Left ventricle myocardium inferior (tissue), 1 donor: Measurements from ENCODE around the gene CACFD1. TPM values are rescaled to one million over a fixed set of nuclear protein-coding genes. Genes with fewer than 3 reads are reported as not detected.
A peak's percentile ranks its signal among the peaks of the same experiment; 100 is the strongest.

Experiments
- DNase-seq: peaks from one replicate; pipeline ENCODE4 v3.0.0-alpha.2; 2020
- H3K27ac ChIP-seq: fragments of 200-600 bp; replicated peaks from 2 replicates; pipeline ENCODE4 v1.8.0; 2021
- H3K27me3 ChIP-seq: fragments of 200-600 bp; 2 replicates; pipeline ENCODE4 v1.8.0; 2021; ENCODE audit warnings: low read depth
- H3K36me3 ChIP-seq: fragments of 200-600 bp; 2 replicates; pipeline ENCODE4 v1.8.0; 2021
- H3K4me1 ChIP-seq: fragments of 200-600 bp; 2 replicates; pipeline ENCODE4 v1.8.0; 2021
- H3K4me3 ChIP-seq: fragments of 200-600 bp; 2 replicates; pipeline ENCODE4 v1.8.0; 2021; ENCODE audit warnings: mild to moderate bottlenecking, moderate library complexity
- H3K9me3 ChIP-seq: fragments of 200-600 bp; replicated peaks from 2 replicates; pipeline ENCODE4 v1.8.0; 2021
- CTCF ChIP-seq: fragments of 200-600 bp; IDR thresholded peaks from 2 replicates; pipeline ENCODE4 v1.8.0; 2021; ENCODE audit warnings: antibody characterized with exemption, mild to moderate bottlenecking, borderline replicate concordance
- intact Hi-C: fragments of 100-400 bp; cut with micrococcal nuclease; formaldehyde crosslinking; loops from one replicate; pipeline ENCODE4 v1.11.0; 2022
- total RNA-seq: library from RNA; stranded (reverse); fragmentation: NEBNext Ultra II Directional; extraction: Animal tissue kit (Norgen Biotek cat#: 25700); gene quantifications from one replicate; pipeline ENCODE4 v1.2.1, GENCODE V29; 2021
- donor health status: DM: no; HTN: yes; CAD: no; lungs with severe emphysema.

The CACFD1 gene
- total RNA-seq, 1 donor from 2014 or later: 11.5 TPM

DNA sequence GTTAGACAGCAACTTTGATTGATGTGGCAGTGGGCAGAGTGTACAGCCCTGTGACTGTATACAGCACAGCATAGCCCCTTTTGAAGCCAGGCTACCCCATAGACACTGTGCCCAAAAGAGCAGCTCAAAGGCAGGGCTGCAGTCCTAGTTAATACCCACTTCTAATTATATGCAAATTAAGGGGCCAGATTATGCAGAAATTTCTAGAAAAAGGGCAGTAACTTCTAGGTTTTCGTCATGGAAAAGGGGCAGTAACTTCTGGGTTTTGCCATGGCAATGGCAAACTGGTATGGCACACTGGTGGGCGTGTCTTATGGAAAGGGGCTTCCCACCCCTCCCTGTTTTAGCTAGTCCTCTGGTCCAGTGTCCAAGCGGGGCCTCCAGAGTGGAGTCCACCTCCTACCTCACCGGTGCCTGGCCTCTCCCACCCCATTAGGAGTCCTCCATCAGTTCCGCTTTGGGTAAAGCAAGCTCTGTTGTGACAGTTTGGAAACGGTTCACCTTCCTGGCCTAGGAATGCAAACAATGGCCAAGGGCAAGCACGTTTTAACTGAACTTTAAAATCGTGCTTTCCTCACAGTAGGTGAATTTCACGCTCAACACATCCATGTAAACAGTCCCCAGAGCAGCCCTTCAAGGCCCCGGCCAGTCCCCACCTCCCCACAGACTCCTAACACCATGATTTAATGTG lies 32.0 kb upstream of the CACFD1 start:
- H3K9me3 ChIP-seq: no peaks in the 10 kb centered on the region
- H3K36me3 ChIP-seq: peaks cover 5% of the 10 kb centered on the region
- peaks cover 52% of the 10 kb centered on the region for H3K27me3 ChIP-seq
- TF ChIP-seq CTCF: no peak
- intact Hi-C loops: no loop called here
- H3K27ac ChIP-seq: no peak overlapping the region
- H3K4me3 ChIP-seq: peak overlapping the region; percentile 56
- DNase-seq: no peak
- H3K4me1 ChIP-seq: peaks cover 8% of the 10 kb centered on the region

DNA sequence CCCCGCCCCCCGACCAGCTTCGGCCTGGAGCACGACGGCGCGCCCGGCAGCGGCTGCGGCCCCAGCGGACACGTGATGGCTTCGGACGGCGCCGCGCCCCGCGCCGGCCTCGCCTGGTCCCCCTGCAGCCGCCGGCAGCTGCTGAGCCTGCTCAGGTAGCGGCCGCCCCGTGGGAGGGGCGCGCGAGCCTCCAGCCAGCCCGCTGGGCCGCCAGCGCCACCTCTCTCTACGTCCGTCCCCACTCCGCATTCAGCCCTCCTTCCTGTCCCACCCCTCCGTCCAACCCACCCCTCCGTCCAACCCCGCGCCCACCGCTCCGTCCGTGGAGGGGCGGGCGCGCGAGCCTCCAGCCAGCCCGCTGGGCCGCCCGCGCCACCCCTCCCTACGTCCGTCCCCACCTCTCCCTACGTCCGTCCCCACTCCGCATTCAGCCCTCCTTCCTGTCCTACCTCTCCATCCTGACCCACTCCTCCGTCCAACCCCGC lies 31.1 kb upstream of the CACFD1 start:
- no peaks in the 10 kb centered on the region for H3K9me3 ChIP-seq
- no peak overlapping the region for H3K27ac ChIP-seq
- peaks cover 52% of the 10 kb centered on the region for H3K27me3 ChIP-seq
- H3K4me3 ChIP-seq: peak overlapping the region; percentile 56
- H3K36me3 ChIP-seq: peaks cover 5% of the 10 kb centered on the region
- peaks cover 8% of the 10 kb centered on the region for H3K4me1 ChIP-seq
- TF ChIP-seq CTCF: no peak
- intact Hi-C loops: no loop called here
- DNase-seq: no peak

GRCh38 chr9:133429214-133429613 lies 30.6 kb upstream of the CACFD1 start:
- Histone ChIP-seq H3K27ac (no peak overlapping the region), H3K4me1 (peaks cover 8% of the 10 kb centered on the region), H3K27me3 (peaks cover 52% of the 10 kb centered on the region), H3K9me3 (no peaks in the 10 kb centered on the region), H3K4me3 (peak overlapping the region; percentile 56), H3K36me3 (peaks cover 5% of the 10 kb centered on the region)
- intact Hi-C loops: no loop called here
- TF ChIP-seq CTCF: no peak
- no peak for DNase-seq

- H3K27me3 ChIP-seq: peaks cover 51% of the 10 kb centered on the region
- peaks cover 8% of the 10 kb centered on the region for H3K4me1 ChIP-seq
- no peak overlapping the region for H3K4me3 ChIP-seq
- TF ChIP-seq CTCF: peak; percentile 41
- H3K27ac ChIP-seq: no peak overlapping the region
- intact Hi-C loops: no loop called here
- no peak for DNase-seq
- peaks cover 5% of the 10 kb centered on the region for H3K36me3 ChIP-seq
- no peaks in the 10 kb centered on the region for H3K9me3 ChIP-seq
These were observed 30.1 kb upstream of the CACFD1 start for GRCh38 chr9:133429641-133430161.

DNA sequence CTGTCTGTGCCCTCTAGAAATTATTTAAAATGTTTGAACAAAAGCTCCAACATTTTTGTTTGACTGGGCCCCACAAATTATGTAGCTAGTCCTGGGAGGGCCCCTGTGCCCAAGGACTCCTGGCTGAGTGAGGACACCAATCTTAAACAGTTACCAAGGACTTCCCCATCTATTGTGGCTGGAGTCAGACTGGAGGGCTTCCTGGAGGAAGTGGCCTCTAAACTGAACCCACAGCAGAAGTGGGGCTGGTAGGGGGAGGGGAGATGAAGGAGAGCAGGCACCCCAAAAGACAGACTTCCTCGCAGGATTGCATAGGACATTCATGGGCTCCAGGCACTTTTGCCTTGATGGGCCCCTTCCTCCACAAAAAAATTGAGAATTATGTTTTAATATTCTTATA lies 29.5 kb upstream of the CACFD1 start:
- H3K27me3 ChIP-seq: peaks cover 47% of the 10 kb centered on the region
- H3K4me1 ChIP-seq: peaks cover 8% of the 10 kb centered on the region
- DNase-seq: no peak
- no peaks in the 10 kb centered on the region for H3K9me3 ChIP-seq
- TF ChIP-seq CTCF: no peak
- no peak overlapping the region for H3K27ac ChIP-seq
- H3K4me3 ChIP-seq: no peak overlapping the region
- peaks cover 5% of the 10 kb centered on the region for H3K36me3 ChIP-seq
- intact Hi-C loops: no loop called here
